GM21717 (cell line): ENCODE measurements around the gene KIAA1549.
A peak's percentile ranks its signal among the peaks of the same experiment; 100 is the strongest.
"Not testable (repeated sequence)": the region's sequence is repeated elsewhere in the genome, so short reads cannot be mapped to it uniquely, and the experiment has no call there.

Source experiments
- ATAC-seq: cut with Tn5 transposase; IDR thresholded peaks from one replicate; pipeline ENCODE4 v1.9.1; 2021; ENCODE audit warnings: mild to moderate bottlenecking, moderate library complexity; ENCODE audit not compliant: unreplicated experiment

KIAA1549 gene

DNA sequence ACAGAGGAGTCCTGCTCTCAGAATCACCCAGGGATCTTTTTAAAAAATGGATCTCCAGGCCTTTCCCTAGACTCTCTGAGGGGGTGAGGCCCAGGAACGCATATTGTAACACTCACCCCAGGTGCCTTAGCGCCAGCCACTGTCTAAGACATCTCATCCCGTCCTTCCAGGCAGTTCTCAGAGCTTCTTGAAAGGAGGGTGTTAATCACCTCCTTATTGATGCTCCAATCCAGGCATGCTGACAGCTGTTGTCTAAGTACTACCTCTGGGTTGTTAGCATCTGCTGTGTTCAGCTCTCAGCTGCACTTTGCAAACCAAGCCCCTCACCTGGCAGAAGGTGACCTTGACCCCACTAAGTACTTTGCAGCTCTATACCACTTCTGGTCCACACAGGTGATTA is 36.0 kb downstream of the KIAA1549 start:
- no peak for ATAC-seq

GRCh38 chr7:138944592-138944991 is 36.6 kb downstream of the KIAA1549 start:
- no peak for ATAC-seq

DNA sequence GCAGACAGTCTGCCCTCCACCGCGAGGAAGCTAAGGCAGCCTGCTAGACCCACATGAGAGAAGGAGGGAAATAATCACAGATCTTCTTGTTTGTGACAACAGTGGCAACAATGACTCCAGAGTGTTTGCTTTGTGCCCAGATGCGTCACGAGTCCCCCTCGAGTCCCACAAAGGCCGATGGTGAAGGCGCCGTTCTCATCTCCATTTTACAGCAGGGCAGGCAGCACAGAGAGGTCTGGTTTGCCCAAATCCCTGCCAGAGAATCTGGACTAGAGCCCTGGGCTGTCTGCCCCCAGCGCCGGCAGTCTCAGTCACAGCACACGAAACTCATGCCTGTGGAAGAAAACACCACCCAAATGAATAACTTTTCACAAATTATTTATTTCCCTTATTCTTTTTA is 38.1 kb downstream of the KIAA1549 start:
- no peak for ATAC-seq

- ATAC-seq = no peak
Measured at GRCh38 chr7:138941545-138941944, 39.6 kb downstream of the KIAA1549 start.

DNA sequence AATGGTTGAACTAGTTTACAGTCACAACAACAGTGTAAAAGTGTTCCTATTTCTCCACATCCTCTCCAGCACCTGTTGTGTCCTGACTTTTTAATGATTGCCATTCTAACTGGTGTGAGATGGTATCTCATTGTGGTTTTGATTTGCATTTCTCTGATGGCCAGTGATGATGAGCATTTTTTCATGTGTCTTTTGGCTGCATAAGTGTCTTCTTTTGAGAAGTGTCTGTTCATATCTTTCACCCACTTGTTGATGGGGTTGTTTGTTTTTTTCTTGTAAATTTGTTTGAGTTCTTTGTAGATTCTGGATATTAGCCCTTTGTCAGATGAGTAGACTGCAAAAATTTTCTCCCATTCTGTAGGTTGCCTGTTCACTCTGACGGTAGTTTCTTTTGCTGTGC is 40.6 kb downstream of the KIAA1549 start:
- ATAC-seq = not testable (repeated sequence)

- no peak for ATAC-seq
Measured at GRCh38 chr7:138937484-138937883, 43.7 kb downstream of the KIAA1549 start.

- no peak for ATAC-seq
Measured at GRCh38 chr7:138935465-138936011, 45.7 kb downstream of the KIAA1549 start.

DNA sequence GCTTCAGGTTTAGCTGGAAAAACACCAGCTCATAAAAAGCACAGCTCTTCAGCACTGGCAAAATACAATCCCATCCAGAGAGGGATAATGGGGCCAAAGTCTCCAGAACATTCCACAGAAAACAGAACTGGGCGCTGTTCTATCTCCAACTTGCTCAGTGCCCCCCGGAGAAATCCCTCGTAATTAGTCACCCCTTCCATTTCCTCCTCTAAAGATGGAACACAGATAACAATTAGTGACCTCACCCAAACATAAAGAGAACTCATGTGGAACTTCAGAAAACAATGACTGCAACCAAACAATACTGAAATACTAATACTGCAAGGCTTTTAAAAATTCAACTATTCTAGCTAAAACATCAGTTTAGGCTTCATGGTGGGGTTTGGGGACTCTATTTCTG is 46.3 kb downstream of the KIAA1549 start:
- ATAC-seq = no peak

DNA sequence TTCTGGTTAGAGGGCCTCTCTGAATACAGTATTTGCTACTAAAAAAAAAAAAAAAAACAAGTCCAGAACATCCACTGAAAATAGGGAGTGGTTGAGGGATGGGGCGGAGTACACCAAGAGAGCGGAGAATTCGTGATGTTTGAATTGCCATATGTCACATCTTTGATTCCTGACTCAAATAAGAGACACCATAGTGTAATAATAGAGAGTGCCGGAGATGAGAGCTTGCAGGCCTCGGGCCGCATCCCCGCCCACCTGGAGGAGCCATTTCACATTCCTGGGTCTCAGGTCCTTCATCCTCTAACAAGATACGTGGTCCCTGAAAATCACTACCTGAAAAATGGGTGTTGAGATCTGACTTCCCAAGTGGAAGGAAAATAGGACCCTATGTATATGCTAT is 46.8 kb downstream of the KIAA1549 start:
- ATAC-seq = no peak

GRCh38 chr7:138932870-138933269 is 48.3 kb downstream of the KIAA1549 start:
- no peak for ATAC-seq

DNA sequence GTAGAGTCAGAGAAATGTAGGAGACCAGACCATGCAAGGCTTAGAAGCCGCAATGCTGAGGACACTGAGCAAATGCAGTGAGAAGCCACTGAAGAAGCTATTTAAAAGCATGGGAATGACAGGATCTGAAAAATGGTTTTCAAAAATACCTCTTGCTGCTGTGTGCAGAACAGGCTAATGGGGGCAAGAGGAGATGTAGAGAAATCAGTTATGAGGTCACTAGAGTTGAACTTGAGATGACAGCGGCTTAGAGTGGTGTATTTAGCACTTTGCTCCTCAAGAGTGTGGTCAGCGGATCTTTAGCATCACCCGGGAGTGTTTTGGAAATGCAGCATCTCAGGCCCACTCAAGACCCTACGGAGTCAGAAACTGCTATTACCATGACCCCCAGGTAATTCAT is 48.8 kb downstream of the KIAA1549 start:
- ATAC-seq = no peak

DNA sequence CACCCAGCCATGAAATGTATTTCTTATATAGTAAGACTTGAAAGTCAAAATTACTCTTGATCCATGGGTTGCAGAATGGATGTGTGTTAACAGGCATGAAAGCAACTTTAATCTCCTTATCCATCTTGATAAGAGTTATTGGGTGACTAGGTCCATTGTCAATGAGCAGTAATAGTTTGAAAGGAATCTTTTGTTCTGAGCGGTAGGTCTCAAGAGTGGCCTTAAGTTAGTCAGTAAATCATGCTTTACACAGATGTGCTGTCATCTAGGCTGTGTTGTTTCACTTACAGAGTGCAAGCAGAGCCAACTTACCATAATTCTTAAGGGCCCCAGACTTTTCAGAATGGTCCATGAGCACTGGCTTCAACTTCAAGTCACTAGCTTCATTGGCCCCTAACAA is 51.2 kb downstream of the KIAA1549 start:
- no peak for ATAC-seq

- peak; percentile 14 for ATAC-seq
Measured at GRCh38 chr7:138926241-138926612, 55.0 kb downstream of the KIAA1549 start.

DNA sequence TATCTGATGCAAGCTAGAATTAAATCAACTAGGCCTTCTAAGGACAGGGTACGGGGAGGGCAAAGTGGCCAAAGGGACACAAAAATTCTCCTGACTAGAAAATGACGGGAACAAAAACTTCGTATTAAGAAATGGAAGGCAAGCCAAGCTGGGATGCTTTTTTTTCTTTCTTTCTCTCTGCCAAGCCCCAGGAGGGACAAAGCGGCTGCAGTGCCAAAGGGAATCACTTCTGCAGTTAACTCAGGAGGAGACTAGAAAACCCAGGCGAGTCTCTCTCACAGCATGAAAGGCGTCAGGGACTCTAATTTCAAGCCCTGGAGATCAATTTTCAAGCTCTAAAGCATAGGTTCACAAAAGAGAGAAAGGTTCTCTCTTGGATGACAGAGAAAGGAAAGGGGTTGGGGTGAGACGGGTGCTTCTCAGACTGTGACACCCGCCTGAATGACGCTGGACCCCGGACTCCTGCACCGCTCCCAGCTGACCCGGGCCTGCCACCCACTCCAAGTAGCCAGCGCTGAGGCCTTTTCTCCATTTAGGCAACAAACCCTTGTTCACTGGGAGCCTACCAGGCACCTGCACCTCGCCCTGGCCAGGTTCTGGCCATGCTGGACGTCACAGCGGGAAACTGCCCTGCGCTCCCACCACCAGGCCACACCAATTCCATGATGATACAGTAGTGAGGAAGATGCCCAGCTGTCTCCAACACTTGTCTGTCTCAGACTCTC is 56.5 kb downstream of the KIAA1549 start:
- ATAC-seq = no peak

DNA sequence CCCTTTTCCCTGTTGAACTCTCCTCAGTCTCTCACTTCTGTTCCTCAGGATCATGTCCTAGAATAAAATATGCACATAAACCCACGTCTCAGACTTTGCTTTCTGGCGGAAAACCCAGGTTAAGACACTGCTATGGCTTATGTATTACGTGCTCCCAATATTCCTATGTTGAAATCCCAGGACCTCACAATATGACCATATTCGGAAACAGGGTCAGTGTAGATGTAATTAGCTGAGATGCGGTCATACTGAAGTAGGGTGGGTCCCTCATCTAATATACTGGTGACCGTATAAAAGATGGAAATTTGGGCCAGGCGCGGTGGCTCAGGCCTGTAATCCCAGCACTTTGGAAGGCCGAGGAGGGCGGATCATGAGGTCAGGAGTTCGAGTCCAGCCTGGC is 59.9 kb downstream of the KIAA1549 start:
- ATAC-seq = no peak

- ATAC-seq = no peak
Measured at GRCh38 chr7:138919911-138920310, 61.3 kb downstream of the KIAA1549 start.

DNA sequence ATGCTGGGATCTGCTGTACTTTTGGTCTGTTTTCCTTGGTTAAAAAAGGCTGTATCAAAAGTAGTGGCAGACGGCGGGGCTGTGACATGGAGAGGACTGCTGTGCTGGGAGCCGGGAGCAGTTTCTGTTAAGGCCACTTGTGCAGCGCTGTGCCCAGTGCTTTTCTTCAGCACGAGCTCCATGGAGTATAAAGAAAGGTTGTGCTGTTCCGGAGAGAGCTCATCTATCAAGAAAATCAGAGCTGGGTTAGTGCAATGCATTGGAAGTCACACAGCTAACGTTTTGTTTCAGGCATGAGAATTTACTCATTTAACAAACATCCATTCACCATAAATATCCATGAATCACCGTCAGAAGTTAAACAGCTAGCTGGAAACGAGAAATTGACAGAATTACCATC is 62.0 kb downstream of the KIAA1549 start:
- no peak for ATAC-seq

GRCh38 chr7:138918756-138919155 is 62.4 kb downstream of the KIAA1549 start:
- no peak for ATAC-seq

- ATAC-seq = no peak
Measured at GRCh38 chr7:138918176-138918575, 63.0 kb downstream of the KIAA1549 start.

GRCh38 chr7:138917771-138918170 is 63.4 kb downstream of the KIAA1549 start:
- no peak for ATAC-seq

- no peak for ATAC-seq
Measured at GRCh38 chr7:138916731-138917130, 64.5 kb downstream of the KIAA1549 start.

DNA sequence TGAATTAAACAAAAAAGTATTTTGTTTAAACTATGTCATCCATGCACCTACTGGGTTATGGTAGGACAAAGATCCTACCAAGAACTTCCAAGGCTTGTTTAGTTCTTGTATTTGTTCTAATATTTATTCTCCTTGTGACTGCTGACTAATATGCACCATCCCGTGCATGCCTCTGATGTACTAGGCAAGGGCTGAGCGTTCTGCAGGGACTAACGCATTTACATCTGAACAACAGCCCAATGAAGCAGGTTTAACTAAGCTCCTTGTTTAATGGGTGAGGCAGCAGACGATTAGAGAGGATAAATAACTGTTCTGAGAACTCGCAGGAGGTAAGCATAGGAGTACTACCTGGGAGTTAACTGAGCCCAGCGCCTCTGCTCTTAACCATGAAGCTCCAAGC is 64.9 kb downstream of the KIAA1549 start:
- no peak for ATAC-seq

- no peak for ATAC-seq
Measured at GRCh38 chr7:138913783-138914182, 67.4 kb downstream of the KIAA1549 start.
